HTR-8/SVneo (cell line): Measurements from ENCODE around the gene CLSTN3.
A peak's percentile ranks its signal among the peaks of the same experiment; 100 is the strongest.

Experiments
- DNase-seq: peaks from one replicate; pipeline ENCODE4 v3.0.0; 2011; ENCODE audit warnings: low spot score, mixed read lengths; ENCODE audit not compliant: insufficient read length
- FAIRE-seq: peaks from 2 replicates; lab custom pipeline; 2011; peaks lifted over from hg19 to GRCh38; lab: Jason Lieb, UNC

Gene CLSTN3

DNA sequence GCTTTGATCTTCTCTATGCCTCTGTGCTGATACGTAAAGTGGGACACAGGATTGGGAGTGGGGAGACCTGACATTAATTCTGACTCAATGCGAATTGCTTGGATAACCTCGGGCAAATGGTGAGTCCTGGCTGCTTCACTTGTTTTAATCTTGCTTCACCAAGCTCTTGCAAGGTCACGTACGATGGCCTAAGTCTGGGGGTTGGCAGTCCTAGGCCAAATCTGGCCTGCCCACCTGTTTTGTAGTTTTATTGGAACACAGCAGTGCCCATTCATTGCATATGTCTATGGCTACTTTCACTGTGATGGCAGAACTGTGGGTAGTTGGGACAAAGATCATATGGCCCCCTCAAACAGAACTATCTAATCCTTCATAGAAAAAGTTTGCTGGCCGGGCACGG lies 13.4 kb downstream of the CLSTN3 start:
- no peak for FAIRE-seq
- no peak for DNase-seq

DNA sequence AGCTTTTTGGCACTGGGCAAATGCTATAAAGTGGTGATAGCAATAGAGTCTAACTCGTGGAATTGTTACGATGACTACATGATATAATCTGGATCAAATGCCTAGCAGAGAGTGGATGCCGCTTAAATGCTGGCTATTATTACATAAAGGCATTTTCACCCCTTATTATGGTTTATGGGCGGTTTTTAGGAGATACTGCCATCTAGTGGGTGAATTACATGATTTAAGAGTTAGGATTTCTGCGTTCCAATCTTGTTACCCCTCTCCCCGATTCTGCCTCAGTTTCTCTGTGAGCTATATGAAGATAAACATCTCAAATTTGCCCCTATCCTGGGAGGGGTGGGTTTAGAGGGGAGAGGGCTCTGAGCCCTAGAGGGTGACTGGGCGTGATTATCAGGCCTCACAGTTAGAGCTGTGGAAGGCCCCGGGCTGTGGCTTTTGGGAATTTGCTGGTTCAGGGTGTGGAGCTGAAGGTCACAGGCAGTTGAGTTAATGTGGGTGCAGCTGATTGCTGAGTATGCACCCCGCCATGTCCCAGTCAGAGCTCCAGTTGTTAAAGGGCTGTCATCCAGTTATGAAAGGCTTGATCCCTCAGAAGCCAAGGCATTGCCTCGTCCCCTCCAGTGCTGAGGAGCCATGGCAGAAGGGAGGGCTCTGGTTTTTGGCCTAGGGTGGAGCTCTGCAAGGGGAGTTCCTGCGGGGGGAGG lies 14.4 kb downstream of the CLSTN3 start:
- DNase-seq (peak; percentile 66), FAIRE-seq (peak; percentile 75)

DNA sequence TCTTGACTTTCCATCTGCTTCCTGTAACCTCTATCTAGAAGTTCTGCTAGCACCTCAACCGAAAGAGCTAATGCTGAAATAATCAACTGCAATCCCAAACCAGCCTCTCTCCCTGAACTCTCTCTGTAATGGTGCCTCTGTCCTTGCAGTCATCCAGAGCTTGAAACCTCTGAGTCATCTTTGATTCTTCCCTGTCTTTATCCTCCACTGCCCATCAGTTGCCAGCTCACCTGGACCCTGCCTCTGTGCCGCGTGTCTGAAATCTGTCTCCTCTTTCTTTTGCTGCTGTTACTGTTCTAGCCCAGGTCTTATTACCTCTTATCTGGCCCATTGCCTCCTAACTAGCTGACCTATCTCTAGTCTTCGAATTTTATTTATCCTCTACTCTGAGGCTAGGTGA lies 15.5 kb downstream of the CLSTN3 start:
- FAIRE-seq = no peak
- DNase-seq = no peak

DNA sequence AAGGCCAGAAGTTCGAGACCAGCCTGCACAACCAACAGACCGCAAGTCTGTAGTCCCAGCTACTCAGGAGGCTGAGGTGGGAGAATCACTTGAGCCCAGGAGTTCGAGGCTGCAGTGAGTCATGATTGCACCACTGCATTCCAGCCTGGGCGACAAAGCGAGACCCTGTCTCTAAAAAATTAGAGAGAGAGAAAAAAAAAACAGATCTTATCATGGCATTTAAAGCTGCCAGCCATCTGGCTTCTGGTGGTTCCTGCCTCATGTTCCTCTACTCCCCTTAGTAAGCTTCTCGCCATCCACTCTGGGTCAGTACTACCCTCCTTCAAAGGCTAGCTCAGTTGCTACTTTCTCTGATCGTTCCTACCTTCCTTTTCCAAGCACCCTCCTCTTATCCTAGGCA lies 16.1 kb downstream of the CLSTN3 start:
- DNase-seq (no peak), FAIRE-seq (peak; percentile 9)

- no peak for FAIRE-seq
- no peak for DNase-seq
Measured at GRCh38 chr12:7146906-7147305, 16.7 kb downstream of the CLSTN3 start.

GRCh38 chr12:7150356-7150755 lies 20.2 kb downstream of the CLSTN3 start:
- FAIRE-seq (no peak), DNase-seq (no peak)

- FAIRE-seq (peak; percentile 55), DNase-seq (no peak)
Measured at GRCh38 chr12:7150841-7151240, 20.7 kb downstream of the CLSTN3 start.

DNA sequence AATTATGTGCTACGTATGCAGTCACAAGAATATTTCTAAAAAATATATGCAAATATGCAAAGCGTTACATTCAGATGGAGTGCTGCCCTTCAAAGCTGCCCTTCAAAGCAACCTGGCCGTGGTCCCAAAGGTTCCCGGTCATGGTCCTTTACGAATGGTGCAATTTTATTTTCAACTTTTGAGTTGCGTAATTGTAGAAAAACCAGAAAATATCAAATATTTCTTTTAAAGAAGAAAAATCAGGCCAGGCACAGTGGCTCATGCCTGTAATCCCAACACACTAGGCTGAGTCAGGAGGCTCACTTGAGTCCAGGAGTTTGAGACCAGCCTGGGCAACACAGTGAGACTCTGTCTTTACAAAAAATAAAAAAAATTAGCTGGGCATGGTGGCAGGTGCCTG lies 21.4 kb downstream of the CLSTN3 start:
- DNase-seq = no peak
- no peak for FAIRE-seq

DNA sequence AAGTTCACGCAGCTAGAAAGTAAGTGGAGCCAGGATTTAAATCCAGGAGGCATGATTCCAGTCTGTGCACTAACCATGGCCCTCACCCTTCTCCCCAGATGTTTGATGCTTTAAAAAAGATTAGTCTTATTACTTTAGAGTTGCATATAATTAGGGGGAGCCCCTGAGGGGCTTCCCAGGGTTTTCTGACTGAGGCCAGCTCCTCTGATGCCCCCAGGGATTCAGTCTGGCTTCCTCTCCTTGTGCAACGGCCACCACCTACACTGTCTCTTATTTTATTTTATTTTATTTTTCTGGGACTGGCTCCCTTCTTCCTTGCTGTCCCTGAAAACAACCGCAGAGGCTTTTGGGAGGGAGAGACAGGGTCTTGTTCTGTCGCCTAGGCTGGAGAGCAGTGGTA lies 22.6 kb downstream of the CLSTN3 start:
- DNase-seq = no peak
- FAIRE-seq = no peak

DNA sequence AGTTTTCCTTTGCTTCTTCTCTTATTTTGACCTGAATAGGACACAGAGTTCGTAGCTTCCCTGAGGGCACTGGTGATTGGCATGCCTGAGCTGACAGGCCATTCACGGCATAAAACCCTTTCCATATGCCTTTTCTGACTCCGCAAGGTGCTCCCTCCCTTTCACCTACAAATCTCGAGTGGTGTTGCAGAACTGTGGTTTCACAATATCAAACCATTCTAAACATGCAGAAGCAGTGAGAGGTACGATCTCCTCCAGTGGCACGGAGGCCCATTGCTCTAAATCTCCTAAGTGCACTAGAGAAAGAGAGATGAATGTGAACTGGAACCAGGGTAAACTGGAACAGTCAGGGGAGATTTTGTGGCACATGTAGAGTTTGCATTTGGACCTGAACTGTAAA lies 23.9 kb downstream of the CLSTN3 start:
- DNase-seq (no peak), FAIRE-seq (peak; percentile 13)

DNA sequence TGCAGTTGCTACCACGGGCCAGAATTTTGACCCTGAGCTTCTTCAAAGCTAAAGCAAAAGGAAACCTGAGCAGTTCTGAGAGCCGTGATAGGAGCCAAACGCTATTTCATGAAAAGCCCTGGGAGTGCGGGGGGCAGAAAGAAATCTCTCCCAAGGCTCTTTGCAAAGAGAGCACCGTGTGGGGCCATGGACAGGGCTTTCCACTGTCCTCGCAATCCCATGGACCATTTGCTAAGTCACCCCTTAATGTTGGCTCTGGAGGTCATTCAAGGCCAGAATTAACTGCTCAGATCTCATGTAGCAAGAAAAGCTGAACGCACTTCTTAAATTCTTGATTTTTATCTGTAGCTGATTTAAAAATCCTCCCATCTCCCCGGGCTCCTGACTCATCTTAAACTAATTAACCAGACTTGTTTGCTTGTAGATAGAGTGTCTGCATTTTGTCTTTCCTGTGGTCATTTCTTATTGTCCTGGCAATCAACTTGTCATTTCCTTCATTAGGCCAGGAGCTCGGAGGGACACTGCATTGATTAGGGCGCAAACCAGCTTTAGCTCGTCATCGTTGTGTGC lies 24.8 kb downstream of the CLSTN3 start:
- DNase-seq (no peak), FAIRE-seq (no peak)

DNA sequence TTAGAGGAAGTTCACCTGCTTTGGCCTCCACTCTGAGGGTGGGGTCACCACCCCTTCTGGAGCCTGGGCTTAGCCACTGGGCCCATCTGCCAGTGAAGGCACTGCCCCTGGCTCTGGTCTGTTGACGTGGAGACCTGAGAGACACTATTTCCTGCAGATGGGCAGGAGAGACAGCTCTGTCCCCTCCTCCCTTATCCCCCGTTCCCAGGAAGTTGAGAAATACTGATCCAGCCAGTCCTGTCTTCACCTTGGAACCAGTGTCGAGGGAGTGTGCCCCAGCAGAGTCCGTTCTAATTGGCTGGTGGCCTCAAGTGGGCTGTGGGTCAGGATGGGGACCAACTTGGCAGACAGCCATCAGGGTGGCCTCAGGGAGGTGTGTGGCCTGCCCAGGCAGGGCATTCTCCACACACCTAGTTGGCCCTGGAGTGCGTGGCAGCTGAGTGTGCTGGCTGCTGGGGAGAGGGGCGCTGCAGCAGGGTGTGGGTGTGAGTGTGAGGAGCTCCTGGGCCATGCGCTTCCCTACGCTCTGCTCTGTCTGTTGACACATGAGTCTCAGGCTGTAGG lies 25.4 kb downstream of the CLSTN3 start:
- DNase-seq (no peak), FAIRE-seq (no peak)

DNA sequence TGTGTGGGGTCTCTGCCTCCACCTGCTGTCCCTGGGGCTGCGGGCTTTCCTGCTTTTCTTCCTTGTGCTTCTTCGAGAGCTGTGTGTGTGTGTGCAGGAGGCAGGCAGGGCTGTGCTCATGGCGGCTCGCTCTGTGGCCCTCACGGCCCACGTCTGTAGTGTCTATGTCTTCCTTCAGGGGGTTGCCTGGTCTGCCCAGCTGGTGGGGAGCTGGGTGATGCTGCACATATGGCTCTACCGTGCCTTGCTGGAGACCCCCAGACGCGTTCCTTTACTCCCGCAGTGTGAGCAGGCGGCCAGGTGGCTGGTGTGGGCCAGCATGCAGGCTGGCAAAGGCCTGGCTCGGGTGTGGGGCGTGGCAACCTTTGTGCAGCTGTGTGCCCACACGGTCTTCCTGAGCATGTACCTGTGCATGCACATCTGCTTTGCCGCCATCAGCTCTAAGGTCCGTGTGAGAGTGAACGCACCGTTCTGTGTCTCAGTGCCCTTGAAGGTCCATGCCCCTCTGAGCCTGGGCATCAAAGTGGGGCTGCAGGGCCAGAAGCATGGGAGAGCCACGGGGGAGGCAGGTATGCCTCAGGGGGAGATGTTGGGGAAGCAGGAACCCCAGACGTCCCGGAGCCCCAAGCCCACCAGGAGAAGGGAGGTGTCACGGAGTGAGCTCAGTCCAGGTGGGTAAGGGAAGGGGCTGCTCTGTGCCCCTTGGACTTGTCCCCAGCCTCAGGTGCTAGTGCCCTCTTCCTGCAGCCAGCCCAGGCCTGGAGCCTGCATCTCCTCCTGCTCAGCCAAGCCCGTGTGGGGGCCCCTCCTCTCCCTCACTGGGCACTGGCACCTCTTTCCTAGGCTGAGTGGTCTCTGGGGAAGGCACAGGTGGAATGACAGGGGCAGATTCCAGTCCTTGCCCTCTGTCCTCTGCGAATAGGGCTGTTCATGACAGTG lies 26.4 kb downstream of the CLSTN3 start:
- DNase-seq (no peak), FAIRE-seq (no peak)

DNA sequence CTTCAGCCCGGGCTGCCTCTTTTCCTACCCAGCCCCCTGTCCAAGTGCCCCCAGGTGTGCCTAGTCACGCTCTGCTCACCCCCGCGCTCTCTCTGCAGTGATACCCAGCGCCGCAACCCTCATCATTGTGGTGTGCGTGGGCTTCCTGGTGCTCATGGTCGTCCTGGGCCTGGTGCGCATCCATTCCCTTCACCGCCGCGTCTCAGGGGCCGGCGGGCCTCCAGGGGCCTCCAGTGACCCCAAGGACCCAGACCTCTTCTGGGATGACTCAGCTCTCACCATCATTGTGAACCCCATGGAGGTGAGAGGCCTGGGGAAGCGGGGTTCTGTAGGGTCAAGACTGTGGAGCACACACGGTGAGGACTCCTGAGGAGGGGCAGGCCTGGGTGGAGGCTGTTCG lies 27.2 kb downstream of the CLSTN3 start:
- DNase-seq (no peak), FAIRE-seq (peak; percentile 33)

DNA sequence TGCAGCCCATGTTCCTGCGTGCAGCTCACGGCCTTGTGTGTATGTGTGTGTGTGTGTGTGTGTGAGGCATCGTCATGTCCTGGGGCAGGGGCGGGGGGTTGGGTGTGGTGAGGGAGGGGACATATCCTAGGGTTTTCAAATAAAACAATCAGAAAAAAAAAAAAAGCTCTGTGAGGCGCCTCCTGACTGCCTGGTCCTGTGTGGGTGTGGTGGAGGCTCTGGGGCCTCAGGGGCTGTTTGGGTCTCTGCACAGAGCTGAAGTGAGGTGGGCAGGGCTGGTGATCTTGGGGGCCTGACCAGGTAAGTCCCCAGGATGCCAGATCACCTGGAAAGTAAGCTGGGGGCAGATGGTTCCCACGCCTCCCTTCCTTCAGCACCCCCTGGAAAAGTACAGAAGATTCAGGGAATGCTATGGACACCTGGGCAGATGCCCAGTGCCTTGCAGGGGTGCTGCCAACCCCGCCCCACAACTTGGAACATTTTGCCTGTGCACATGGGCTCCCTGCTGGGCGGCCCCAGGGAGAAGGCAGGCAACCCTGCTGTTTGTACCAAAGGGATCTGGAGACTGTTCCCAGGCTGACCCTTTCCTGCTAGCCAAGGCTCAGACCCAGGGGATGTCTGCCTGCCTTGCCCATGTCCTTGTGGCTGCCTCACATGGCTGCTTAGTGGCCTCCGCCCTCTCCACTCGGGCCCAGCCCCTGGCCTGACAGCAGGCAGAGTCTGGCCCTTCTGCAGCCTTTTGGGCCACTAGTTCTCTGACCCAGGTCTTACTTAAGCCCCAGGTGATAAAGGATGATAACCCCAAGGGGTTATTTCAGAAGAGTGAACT lies 28.8 kb downstream of the CLSTN3 start:
- DNase-seq = no peak
- no peak for FAIRE-seq

DNA sequence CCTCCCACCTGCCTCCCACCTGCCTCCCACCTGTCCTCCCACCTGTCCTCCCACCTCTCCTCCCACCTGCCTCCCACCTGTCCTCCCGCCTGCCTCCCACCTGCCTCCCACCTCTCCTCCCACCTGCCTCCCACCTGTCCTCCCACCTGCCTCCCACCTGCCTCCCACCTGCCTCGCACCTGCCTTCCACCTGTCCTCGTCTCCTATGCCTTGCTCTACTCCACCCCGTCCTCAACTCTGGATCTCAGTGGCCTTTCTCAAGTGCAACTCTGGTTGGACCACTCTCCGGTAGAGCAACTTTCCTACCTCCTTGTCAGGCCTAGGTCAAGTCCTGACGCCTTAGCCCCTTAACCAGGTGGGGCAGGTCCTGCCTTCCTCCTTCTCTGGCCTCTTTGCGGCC lies 30.0 kb downstream of the CLSTN3 start:
- DNase-seq = no peak
- FAIRE-seq = peak; percentile 66

DNA sequence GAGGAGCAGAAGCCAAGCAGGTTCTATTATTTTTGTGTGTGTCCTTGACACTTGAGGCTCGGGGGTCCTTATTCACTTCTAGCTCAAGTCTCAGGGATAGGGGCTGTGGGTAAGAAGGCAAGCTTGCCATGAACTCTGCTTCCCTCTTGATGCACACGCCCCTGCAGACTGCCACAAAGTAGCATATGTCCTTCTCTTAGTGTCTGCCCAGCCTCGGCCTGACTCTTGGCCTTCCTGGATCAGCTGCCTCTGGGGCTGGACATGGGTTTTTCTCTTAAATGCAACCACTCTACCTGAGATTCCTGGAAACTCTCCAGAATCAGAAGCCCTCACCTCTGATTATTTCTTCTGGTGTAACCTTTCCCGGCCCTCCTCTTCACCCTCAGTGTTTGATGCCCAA lies 31.2 kb downstream of the CLSTN3 start:
- DNase-seq = no peak
- peak; percentile 28 for FAIRE-seq

- DNase-seq (no peak), FAIRE-seq (no peak)
Measured at GRCh38 chr12:7161811-7162210, 31.6 kb downstream of the CLSTN3 start.

DNA sequence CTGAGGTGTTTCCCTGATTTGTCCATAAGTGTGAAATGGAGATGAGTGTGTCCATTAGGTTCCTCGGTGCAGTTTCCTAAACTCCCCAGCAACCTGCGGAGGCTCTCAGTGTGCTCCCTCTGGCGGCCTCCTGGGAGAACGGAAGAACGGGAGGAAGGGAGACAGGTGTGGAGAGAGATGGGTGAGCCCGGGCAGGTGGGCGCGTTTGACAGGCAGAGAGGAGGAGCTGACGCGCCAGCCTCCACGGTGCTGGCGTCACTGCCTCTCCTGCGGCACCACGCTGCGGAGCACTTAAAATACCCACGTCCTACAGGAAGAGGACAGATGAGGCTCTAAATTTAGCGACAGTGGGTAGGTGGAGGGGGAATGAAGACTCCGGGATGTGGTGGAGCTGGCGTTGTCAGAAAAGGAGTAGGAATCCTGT lies 32.5 kb downstream of the CLSTN3 start:
- DNase-seq = peak; percentile 39

GRCh38 chr12:7169951-7170350 lies 39.8 kb downstream of the CLSTN3 start:
- FAIRE-seq (no peak), DNase-seq (no peak)

More for the DNA sequence above, 32.5 kb downstream of the CLSTN3 start:
- no peak for FAIRE-seq
